Stimulated activated CD8-positive, alpha-beta memory T cell treated with anti-CD3 and anti-CD28 coated beads, Interleukin-4, amount 100 ng/mL, for 1 hour (primary cell): ENCODE data around the gene DISP3.
"Not testable (repeated sequence)": the region's sequence is repeated elsewhere in the genome, so short reads cannot be mapped to it uniquely, and the experiment has no call there.

Experiments
- DNase-seq, 2 donors: peaks; one replicate each; pipeline ENCODE4 v3.0.0-alpha.2; 2020; ENCODE audit warnings: low read depth in 2 of 2, low spot score in 1 of 2

The DISP3 gene

DNA sequence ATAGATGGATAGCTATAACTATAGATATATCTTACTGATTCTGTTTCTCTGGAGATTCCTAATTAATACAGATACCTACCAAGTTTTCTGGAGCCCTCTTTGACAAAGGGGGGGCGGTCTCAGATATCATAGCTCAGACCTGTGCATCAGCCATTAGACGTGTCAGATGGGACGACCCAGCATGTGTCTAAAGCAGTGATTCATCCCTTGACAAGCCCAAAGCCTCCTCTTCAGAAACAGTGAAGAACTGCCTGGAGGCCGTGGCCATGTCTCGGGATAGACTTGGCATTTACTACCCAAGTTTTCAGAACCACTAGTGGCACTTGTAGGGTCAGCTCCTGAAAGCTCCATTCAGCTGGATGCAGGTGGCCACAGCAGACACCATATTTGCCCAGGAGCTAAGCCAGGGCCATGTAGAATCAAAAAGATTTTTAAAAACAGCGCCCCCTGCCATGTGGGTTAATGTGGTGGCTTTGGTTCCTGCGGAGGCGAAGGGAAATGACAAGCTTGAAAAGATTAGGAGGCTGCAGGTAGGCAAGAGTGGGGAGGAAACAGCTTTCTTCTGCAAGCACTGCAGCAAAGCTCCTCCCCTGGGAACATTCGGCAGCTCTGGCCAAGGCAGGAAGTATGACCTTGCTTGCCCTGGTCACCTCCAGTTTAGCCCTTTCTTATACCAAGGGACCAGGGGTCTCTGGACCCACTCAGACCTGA is 93.1 kb downstream of the DISP3 start:
- no peak for DNase-seq

DNA sequence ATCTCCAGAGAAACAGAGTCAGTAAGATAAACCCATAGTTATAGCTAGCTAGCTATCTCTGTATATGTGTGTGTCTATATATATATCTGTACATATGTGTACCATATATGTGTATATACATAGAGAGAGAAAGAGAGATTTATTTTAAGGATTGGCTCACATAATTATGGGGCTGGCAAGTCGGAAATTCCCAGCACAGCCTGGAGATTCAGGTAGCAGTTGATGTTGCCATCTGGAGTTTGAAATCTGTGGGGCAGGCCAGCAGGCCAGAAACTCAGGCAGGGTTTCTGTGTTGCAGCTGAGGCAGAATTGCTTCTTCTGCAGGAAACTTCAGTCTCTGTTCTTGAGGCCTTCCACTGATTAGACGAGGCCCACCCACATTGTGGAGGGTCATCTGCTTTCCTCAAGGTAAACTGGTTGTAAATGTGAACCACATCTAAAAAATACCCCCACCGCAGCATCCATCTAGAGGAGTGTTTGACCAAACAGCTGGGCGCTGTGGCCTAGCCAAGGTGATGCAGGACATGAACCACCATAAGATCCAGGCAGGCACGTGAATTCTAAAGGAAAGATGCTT is 94.2 kb downstream of the DISP3 start:
- no peak for DNase-seq

GRCh38 chr1:11575553-11575952 is 96.6 kb downstream of the DISP3 start:
- DNase-seq: no peak

- no peak for DNase-seq
These were observed 97.3 kb downstream of the DISP3 start for GRCh38 chr1:11576109-11576875.

GRCh38 chr1:11578004-11578403 is 99.0 kb downstream of the DISP3 start:
- no peak for DNase-seq

DNA sequence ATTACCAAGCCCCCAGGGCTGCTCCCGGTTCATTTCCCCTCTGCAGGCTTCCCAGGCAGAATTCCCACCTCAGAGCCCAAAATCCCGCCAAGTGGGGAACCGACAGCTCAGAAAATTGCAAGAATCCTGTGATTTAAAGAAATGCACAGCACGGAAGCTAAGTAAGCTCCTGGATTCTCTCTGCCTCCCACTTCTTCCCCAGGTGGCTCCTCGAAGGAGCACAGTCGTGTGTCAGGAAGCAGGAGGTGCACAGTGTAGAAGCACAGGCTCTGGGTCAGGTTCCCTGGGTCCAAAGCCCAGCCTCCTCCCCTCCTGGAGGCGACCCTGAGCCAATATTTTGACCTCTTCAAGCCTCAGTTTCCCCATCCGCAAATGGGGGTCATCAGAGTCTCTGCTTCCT is 100.6 kb downstream of the DISP3 start:
- no peak for DNase-seq

- DNase-seq: not testable (repeated sequence)
These were observed 101.1 kb downstream of the DISP3 start for GRCh38 chr1:11580049-11580448.

DNA sequence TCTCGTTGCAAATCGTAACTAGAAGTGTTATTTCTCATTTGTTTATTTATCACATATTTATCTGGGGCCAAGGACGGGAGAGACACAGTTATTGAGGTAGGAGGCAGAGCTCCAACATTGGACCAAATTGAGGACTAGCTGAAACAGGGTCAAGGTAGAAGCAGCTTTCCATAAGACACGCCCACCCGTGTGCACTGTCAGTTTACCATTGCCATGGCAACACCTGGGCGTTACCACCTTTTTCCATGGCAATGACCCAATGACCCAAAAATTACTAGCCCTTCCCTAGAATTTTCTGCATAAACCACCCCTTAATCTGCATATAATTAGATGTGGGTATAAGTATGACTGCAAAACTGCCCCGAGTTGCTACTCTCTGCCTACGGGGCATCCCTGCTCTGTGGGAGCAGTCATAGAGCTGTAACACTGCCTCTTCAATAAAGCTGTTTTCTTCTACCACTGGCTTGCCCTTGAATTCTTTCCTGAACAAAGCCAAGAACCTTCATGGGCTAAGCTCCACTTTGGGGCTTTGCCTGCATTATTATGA is 102.6 kb downstream of the DISP3 start:
- DNase-seq: no peak

- no peak for DNase-seq
These were observed 106.4 kb downstream of the DISP3 start for GRCh38 chr1:11585389-11585788.
